ENCODE data around the gene FAM43B. TPM values are rescaled to one million over a fixed set of nuclear protein-coding genes. Genes with fewer than 3 reads are reported as not detected.

The FAM43B gene
- total RNA-seq, 1 donor from 2014 or later, result 0.20 TPM

GRCh38 chr1:20603504-20604464 is 51.4 kb downstream of the FAM43B start:
- Histone ChIP-seq H3K27ac (no peak overlapping the region), H3K4me3 (no peak overlapping the region), H3K4me1 (no peaks in the 10 kb centered on the region), H3K27me3 (no peaks in the 10 kb centered on the region), H3K36me3 (no peaks in the 10 kb centered on the region), H3K9me3 (no peaks in the 10 kb centered on the region)
- DNase-seq (no peak), ATAC-seq (no peak)
- intact Hi-C loops (cut with DNase I), result no loop called here
- no peak for TF ChIP-seq CTCF (IDR thresholded peaks at IDR 0.05)

Other genes starting within 250 kb of the FAM43B start
- 73.6 TPM for gene CAMK2N1, start 66.4 kb upstream of the FAM43B start, total RNA-seq
- gene MUL1, start 44.4 kb upstream of the FAM43B start, total RNA-seq, result 34.5 TPM
- 8.8 TPM for gene CDA, start 36.5 kb downstream of the FAM43B start, total RNA-seq
- 62.5 TPM for gene PINK1, start 80.9 kb downstream of the FAM43B start, total RNA-seq
- 161 TPM for gene DDOST, start 108.8 kb downstream of the FAM43B start, total RNA-seq
- gene KIF17, start 165.4 kb downstream of the FAM43B start, total RNA-seq, result 4.6 TPM
- gene SH2D5, start 180.1 kb downstream of the FAM43B start, total RNA-seq, result 0.52 TPM
- gene HP1BP3, start 234.7 kb downstream of the FAM43B start, total RNA-seq, result 249 TPM

All from upper lobe of right lung (tissue), 1 donor.